K562 (cell line): Measurements from ENCODE around the gene UQCRC2. TPM values are rescaled to one million over a fixed set of nuclear protein-coding genes. Genes with fewer than 3 reads are reported as not detected.

ENCODE experiments used
- ATAC-seq: fragments of 200-7000 bp; cut with Tn5 transposase; 3 replicates; pipeline ENCODE4 v1.9.1; 2020; ENCODE audit warnings: moderate library complexity
- BruUV-seq: library from RNA; stranded (reverse); fragments of 400-500 nt; replicated peaks from 2 replicates; lab custom pipeline; 2021; lab: Mats Ljungman, UMichigan
- CTCF ChIA-PET: fragments of 300-600 bp; formaldehyde crosslinking; extraction: SDS; loops from one replicate; lab custom pipeline; 2021; ENCODE audit warnings: low intra/inter-chr PET ratio; lab: Yijun Ruan, JAX
- POLR2A ChIA-PET: fragments of 300-600, 350-650 bp; sonication (Branson Sonifier 250); formaldehyde crosslinking; extraction: SDS; loops from one replicate; lab custom pipeline; 2021; ENCODE audit warnings: antibody characterized with exemption, inconsistent platforms; lab: Yijun Ruan, JAX
- DNase-seq, 4 experiments: peaks; one replicate each; pipeline versions ENCODE4 v3.0.0 to v3.0.0-alpha.2; 2011 to 2018; ENCODE audit warnings: low spot score in 3 of 4, mixed read lengths in 3 of 4; ENCODE audit errors: extremely low read depth in 1 of 4
- FAIRE-seq: peaks from 2 replicates; lab custom pipeline; 2011; peaks lifted over from hg19 to GRCh38; lab: Jason Lieb, UNC
- H2AFZ ChIP-seq: 2 replicates; pipeline ENCODE4 v1.6.0; 2011; ENCODE audit warnings: low read depth, low read length, control low read depth, inconsistent platforms
- H3K27ac ChIP-seq: fragments of 200-600 bp; 3 replicates; pipeline ENCODE4 v1.8.0; 2011; ENCODE audit warnings: low read depth, mild to moderate bottlenecking, control low read depth, inconsistent platforms, low read length, moderate library complexity, mixed read lengths; ENCODE audit errors: extremely low read depth
- H3K27me3 ChIP-seq, 2 experiments: fragments of 300-600 bp in 1 of 2; 2 replicates in 1 of 2; 3 replicates in 1 of 2; pipeline versions ENCODE4 v1.6.0 to v1.8.0; 2011; ENCODE audit warnings: inconsistent platforms in 2 of 2, low read length in 2 of 2, mild to moderate bottlenecking in 1 of 2, mixed read lengths in 1 of 2, moderate library complexity in 1 of 2; ENCODE audit not compliant: control insufficient read depth in 2 of 2, insufficient read depth in 2 of 2
- H3K36me3 ChIP-seq: fragments of 300-600 bp; 3 replicates; pipeline ENCODE4 v1.8.0; 2011; ENCODE audit warnings: mild to moderate bottlenecking, low read length, inconsistent platforms; ENCODE audit not compliant: control insufficient read depth, insufficient read depth
- H3K4me1 ChIP-seq, 2 experiments: fragments of 200-600 bp in 1 of 2; replicated peaks in 1 of 2; 2 replicates in 1 of 2; 3 replicates in 1 of 2; pipeline versions ENCODE4 v1.5.1 to v1.8.0; 2011; ENCODE audit warnings: inconsistent platforms in 2 of 2, low read length in 2 of 2, mild to moderate bottlenecking in 1 of 2, mixed read lengths in 1 of 2, moderate library complexity in 1 of 2; ENCODE audit not compliant: control insufficient read depth in 2 of 2, insufficient read depth in 2 of 2
- H3K4me2 ChIP-seq: 2 replicates; pipeline ENCODE4 v1.6.1; 2011; ENCODE audit warnings: low read length, control low read depth, inconsistent platforms, mixed read lengths; ENCODE audit not compliant: insufficient read depth
- H3K4me3 ChIP-seq: fragments of 200-600 bp; sonication (generic), shearing (Covaris generic); 2 replicates; pipeline ENCODE4 v1.5.1; 2016; ENCODE audit warnings: control low read depth, inconsistent platforms
- H3K79me2 ChIP-seq: fragments of 200-600 bp; 3 replicates; pipeline ENCODE4 v1.8.0; 2011; ENCODE audit warnings: low read length, inconsistent platforms; ENCODE audit not compliant: control insufficient read depth, insufficient read depth
- H3K9ac ChIP-seq, 2 experiments: 2 replicates each; pipeline versions ENCODE4 v1.6.0 to v1.6.1; 2011; ENCODE audit warnings: low read depth in 2 of 2, low read length in 2 of 2, control low read depth in 1 of 2, inconsistent platforms in 1 of 2, mild to moderate bottlenecking in 1 of 2, mixed read lengths in 1 of 2; ENCODE audit not compliant: insufficient read depth in 1 of 2
- H3K9me1 ChIP-seq: one replicate; pipeline ENCODE4 v1.6.0; 2011; ENCODE audit warnings: inconsistent platforms, mild to moderate bottlenecking, low read length, moderate library complexity; ENCODE audit not compliant: control insufficient read depth, insufficient read depth
- H3K9me3 ChIP-seq: replicated peaks from 2 replicates; pipeline ENCODE4 v1.5.1; 2011; ENCODE audit warnings: low read depth, low read length, inconsistent platforms; ENCODE audit not compliant: control insufficient read depth, insufficient read depth
- H4K20me1 ChIP-seq: replicated peaks from 2 replicates; pipeline ENCODE4 v1.6.1; 2011; ENCODE audit warnings: low read length, inconsistent platforms, mixed read lengths; ENCODE audit not compliant: control insufficient read depth, insufficient read depth
- PRMT5 ChIP-seq: sonication (generic); formaldehyde crosslinking; IDR thresholded peaks from 2 replicates; pipeline ENCODE4 v1.5.0; 2020; ENCODE audit warnings: missing genetic modification reagents
- ZNF644 ChIP-seq: fragments of 200-800 bp; sonication (Bioruptor generic); IDR thresholded peaks from 2 replicates; pipeline ENCODE4 v1.6.1; 2016; ENCODE audit warnings: low read depth, missing genetic modification characterization, missing compliant biosample characterization
- ZNF76 ChIP-seq: fragments of 250-450 bp; sonication (Bioruptor Pico); IDR thresholded peaks from 2 replicates; pipeline ENCODE4 v1.4.0; 2020; ENCODE audit warnings: mild to moderate bottlenecking, moderate library complexity, borderline replicate concordance
- WGBS: fragments of 100-300 bp; shearing (Covaris generic); methylation state at CpG from one replicate; pipeline ENCODE4 v1.1.6; 2016; ENCODE audit warnings: low coverage, mixed read lengths; ENCODE audit not compliant: insufficient coverage; ENCODE audit errors: missing lambda C conversion rate; 5-methylcytosine and 5-hydroxymethylcytosine counted together
- in situ Hi-C: fragments of 300-500 bp; cut with MboI; formaldehyde crosslinking; loops from 4 replicates; pipeline ENCODE4 v1.15.0; 2018; ENCODE audit warnings: inconsistent platforms, mixed read lengths
- intact Hi-C: fragments of 100-400 bp; cut with micrococcal nuclease; formaldehyde crosslinking; loops from 2 replicates; pipeline ENCODE4 v1.14.2; 2022
- polyA plus RNA-seq, 8 experiments: library from polyadenylated mRNA; depleted of rRNA in 4 of 8; stranded (reverse) in 5 of 8; unstranded in 3 of 8; fragments of >200 nt; fragmentation: Nextera tagmentation in 2 of 8; fragmentation: Illumina TruSeq in 1 of 8; extraction: Ambion mirVana in 2 of 8; extraction: Trizol in 1 of 8; gene quantifications; 2 replicates each; pipeline versions ENCODE4 v1.2.1 to v1.2.3, GENCODE V29; 2011 to 2014; ENCODE audit warnings: inconsistent platforms in 1 of 8, missing spikeins in 1 of 8
- total RNA-seq, 7 experiments: library from RNA; depleted of rRNA in 6 of 7; stranded (reverse); fragments of >200 nt in 6 of 7; fragmentation: Illumina TruSeq in 2 of 7; extraction: Trizol in 2 of 7; gene quantifications; 2 replicates each; pipeline versions ENCODE4 v1.2.1 to v1.2.3, GENCODE V29; 2011 to 2021; ENCODE audit warnings: low replicate concordance in 1 of 7
- TF ChIP-seq, protein P1 (sequence below): sonication (generic); formaldehyde crosslinking; IDR thresholded peaks from 2 replicates; pipeline ENCODE4 v1.4.0; 2020; ENCODE audit warnings: mild to moderate bottlenecking, missing genetic modification reagents
- TF ChIP-seq, protein P2 (sequence below), 2 experiments: fragments of 250-450 bp in 1 of 2; fragments of 450-650 bp in 1 of 2; sonication (Bioruptor Pico) in 1 of 2; IDR thresholded peaks; 2 replicates each; pipeline versions ENCODE4 v1.6.1 to v1.8.0; 2016 to 2021; ENCODE audit warnings: mild to moderate bottlenecking in 2 of 2, moderate library complexity in 2 of 2, missing compliant biosample characterization in 1 of 2, missing genetic modification characterization in 1 of 2
- TF ChIP-seq, protein P3 (sequence below): fragments of 450-650 bp; formaldehyde crosslinking; IDR thresholded peaks from 2 replicates; pipeline ENCODE4 v1.4.0; 2022; ENCODE audit warnings: missing genetic modification characterization
- TF ChIP-seq, protein P4 (sequence below), 2 experiments: fragments of 450-650 bp in 1 of 2; sonication (generic) in 1 of 2; formaldehyde crosslinking in 1 of 2; IDR thresholded peaks; 2 replicates each; pipeline versions ENCODE4 v1.7.1 to v1.9.0; 2016 to 2022; ENCODE audit warnings: inconsistent platforms in 1 of 2, mild to moderate bottlenecking in 1 of 2, missing genetic modification reagents in 1 of 2

UQCRC2 gene
- total and polyA plus RNA-seq, 9 of the 15 experiments (the other 6 are each of a cell fraction or from before 2014, with no cell fraction given), result 177 to 516 (median 319) TPM

DNA sequence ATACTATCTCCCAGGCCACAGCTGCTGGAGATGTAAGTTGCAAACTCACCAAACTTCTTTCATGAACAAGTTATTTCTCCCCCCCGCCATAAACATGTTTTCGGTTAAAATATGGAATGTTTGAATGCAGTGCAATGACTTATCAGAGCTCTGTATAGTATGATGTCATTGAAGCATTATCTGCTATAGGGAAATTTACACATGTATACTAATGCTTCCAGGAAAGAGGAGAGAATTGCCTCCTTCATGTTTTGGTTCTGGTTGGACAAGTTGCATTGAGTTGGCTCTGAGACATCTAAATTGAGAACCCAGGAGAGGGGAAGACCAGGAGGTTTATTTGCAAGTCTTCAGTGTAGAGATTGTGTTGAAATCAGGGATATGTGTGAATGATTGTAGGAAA is 20.8 kb downstream of the UQCRC2 start:
- H3K27me3 ChIP-seq, result no peaks in the 10 kb centered on the region
- FAIRE-seq (no peak), DNase-seq (no peak), ATAC-seq (no peak)
- no peaks in the 10 kb centered on the region for H3K9me3 ChIP-seq
- H3K4me3 ChIP-seq, result no peak overlapping the region
- in situ Hi-C loops, result no loop called here
- no peaks in the 10 kb centered on the region for H4K20me1 ChIP-seq
- H2AFZ ChIP-seq, result no peak overlapping the region
- TF ChIP-seq, protein P1, sequence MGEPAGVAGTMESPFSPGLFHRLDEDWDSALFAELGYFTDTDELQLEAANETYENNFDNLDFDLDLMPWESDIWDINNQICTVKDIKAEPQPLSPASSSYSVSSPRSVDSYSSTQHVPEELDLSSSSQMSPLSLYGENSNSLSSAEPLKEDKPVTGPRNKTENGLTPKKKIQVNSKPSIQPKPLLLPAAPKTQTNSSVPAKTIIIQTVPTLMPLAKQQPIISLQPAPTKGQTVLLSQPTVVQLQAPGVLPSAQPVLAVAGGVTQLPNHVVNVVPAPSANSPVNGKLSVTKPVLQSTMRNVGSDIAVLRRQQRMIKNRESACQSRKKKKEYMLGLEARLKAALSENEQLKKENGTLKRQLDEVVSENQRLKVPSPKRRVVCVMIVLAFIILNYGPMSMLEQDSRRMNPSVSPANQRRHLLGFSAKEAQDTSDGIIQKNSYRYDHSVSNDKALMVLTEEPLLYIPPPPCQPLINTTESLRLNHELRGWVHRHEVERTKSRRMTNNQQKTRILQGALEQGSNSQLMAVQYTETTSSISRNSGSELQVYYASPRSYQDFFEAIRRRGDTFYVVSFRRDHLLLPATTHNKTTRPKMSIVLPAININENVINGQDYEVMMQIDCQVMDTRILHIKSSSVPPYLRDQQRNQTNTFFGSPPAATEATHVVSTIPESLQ (CRISPR knock-in tag), result no peak
- no peak for TF ChIP-seq ZNF76 (CRISPR knock-in tag)
- TF ChIP-seq, protein P2, sequence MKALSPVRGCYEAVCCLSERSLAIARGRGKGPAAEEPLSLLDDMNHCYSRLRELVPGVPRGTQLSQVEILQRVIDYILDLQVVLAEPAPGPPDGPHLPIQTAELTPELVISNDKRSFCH (CRISPR knock-in tag; IDR thresholded peaks at IDR 0.05), result no peak
- TF ChIP-seq, protein P2 (tag; IDR thresholded peaks at IDR 0.05), result no peak
- TF ChIP-seq, protein P3, sequence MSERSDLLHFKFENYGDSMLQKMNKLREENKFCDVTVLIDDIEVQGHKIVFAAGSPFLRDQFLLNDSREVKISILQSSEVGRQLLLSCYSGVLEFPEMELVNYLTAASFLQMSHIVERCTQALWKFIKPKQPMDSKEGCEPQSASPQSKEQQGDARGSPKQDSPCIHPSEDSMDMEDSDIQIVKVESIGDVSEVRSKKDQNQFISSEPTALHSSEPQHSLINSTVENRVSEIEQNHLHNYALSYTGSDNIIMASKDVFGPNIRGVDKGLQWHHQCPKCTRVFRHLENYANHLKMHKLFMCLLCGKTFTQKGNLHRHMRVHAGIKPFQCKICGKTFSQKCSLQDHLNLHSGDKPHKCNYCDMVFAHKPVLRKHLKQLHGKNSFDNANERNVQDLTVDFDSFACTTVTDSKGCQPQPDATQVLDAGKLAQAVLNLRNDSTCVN, result no peak
- TF ChIP-seq, protein P4, sequence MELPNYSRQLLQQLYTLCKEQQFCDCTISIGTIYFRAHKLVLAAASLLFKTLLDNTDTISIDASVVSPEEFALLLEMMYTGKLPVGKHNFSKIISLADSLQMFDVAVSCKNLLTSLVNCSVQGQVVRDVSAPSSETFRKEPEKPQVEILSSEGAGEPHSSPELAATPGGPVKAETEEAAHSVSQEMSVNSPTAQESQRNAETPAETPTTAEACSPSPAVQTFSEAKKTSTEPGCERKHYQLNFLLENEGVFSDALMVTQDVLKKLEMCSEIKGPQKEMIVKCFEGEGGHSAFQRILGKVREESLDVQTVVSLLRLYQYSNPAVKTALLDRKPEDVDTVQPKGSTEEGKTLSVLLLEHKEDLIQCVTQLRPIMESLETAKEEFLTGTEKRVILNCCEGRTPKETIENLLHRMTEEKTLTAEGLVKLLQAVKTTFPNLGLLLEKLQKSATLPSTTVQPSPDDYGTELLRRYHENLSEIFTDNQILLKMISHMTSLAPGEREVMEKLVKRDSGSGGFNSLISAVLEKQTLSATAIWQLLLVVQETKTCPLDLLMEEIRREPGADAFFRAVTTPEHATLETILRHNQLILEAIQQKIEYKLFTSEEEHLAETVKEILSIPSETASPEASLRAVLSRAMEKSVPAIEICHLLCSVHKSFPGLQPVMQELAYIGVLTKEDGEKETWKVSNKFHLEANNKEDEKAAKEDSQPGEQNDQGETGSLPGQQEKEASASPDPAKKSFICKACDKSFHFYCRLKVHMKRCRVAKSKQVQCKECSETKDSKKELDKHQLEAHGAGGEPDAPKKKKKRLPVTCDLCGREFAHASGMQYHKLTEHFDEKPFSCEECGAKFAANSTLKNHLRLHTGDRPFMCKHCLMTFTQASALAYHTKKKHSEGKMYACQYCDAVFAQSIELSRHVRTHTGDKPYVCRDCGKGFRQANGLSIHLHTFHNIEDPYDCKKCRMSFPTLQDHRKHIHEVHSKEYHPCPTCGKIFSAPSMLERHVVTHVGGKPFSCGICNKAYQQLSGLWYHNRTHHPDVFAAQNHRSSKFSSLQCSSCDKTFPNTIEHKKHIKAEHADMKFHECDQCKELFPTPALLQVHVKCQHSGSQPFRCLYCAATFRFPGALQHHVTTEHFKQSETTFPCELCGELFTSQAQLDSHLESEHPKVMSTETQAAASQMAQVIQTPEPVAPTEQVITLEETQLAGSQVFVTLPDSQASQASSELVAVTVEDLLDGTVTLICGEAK (IDR thresholded peaks at IDR 0.05), result no peak
- TF ChIP-seq, protein P4 (CRISPR knock-in tag; IDR thresholded peaks at IDR 0.05), result no peak
- no peak for TF ChIP-seq PRMT5 (CRISPR knock-in tag)
- TF ChIP-seq ZNF644 (tag), result no peak
- no peak overlapping the region for H3K9ac ChIP-seq
- POLR2A ChIA-PET, result interaction anchor here (1.2 to 1.3 kb wide), 2 partner anchors 10 to 18 kb away, joined by 3 to 4 read pairs; no protein-coding TSS in a partner anchor
- no peaks in the 10 kb centered on the region for H3K79me2 ChIP-seq
- H3K4me2 ChIP-seq, result no peak overlapping the region
- BruUV-seq, result no TSS peak
- peaks cover 97% of the 10 kb centered on the region for H3K36me3 ChIP-seq
- H3K4me1 ChIP-seq, result no peaks in the 10 kb centered on the region
- intact Hi-C loops, result no loop called here
- 96% methylated on average over 2 of the region's 2 CpGs for WGBS
- H3K27ac ChIP-seq, result no peak overlapping the region
- H3K9me1 ChIP-seq, result no peaks in the 10 kb centered on the region
- CTCF ChIA-PET, result no interaction called here
